Subcutaneous abdominal adipose tissue (tissue), 5 donors: ENCODE data around the gene KIAA1958.
"Not testable (repeated sequence)": the region's sequence is repeated elsewhere in the genome, so short reads cannot be mapped to it uniquely, and the experiment has no call there.

Experiments
- H3K27ac ChIP-seq: one replicate; pipeline ENCODE4 v1.7.0; 2013; ENCODE audit warnings: low read depth, mild to moderate bottlenecking, inconsistent platforms, low read length, moderate library complexity
- H3K27me3 ChIP-seq, 5 donors: one replicate each; pipeline ENCODE4 v1.7.0; 2013; ENCODE audit warnings: low read length in 5 of 5, inconsistent platforms in 1 of 5; ENCODE audit not compliant: control insufficient read depth in 5 of 5, insufficient read depth in 4 of 5
- H3K36me3 ChIP-seq, 5 donors: one replicate each; pipeline ENCODE4 v1.7.0; 2013; ENCODE audit warnings: low read length in 5 of 5; ENCODE audit not compliant: control insufficient read depth in 5 of 5, insufficient read depth in 5 of 5
- H3K4me1 ChIP-seq, 5 donors: one replicate each; pipeline ENCODE4 v1.7.0; 2013; ENCODE audit warnings: low read length in 5 of 5, mild to moderate bottlenecking in 3 of 5, moderate library complexity in 1 of 5; ENCODE audit not compliant: control insufficient read depth in 5 of 5, insufficient read depth in 5 of 5
- H3K4me3 ChIP-seq, 5 donors: one replicate each; pipeline ENCODE4 v1.7.0; 2013; ENCODE audit warnings: low read length in 5 of 5, low read depth in 1 of 5
- H3K9ac ChIP-seq, 5 donors: one replicate each; pipeline ENCODE4 v1.7.0; 2013; ENCODE audit warnings: low read length in 5 of 5, mild to moderate bottlenecking in 4 of 5, moderate library complexity in 3 of 5
- H3K9me3 ChIP-seq, 5 donors: one replicate each; pipeline ENCODE4 v1.7.0; 2013; ENCODE audit warnings: low read length in 5 of 5; ENCODE audit not compliant: control insufficient read depth in 5 of 5
- donor health status: healthy.
- donor health status: healthy.
- donor health status: healthy.
- donor health status: healthy.
- donor health status: healthy.

The KIAA1958 gene

GRCh38 chr9:112581469-112582176 is 95.0 kb downstream of the KIAA1958 start:
- Histone ChIP-seq H3K4me1 (peaks cover 0 to 6% (median 0%) of the 10 kb centered on the region in 5 donors), H3K27ac (no peak overlapping the region), H3K36me3 (no peaks in the 10 kb centered on the region), H3K4me3 (no peak overlapping the region), H3K9ac (no peak overlapping the region), H3K27me3 (no peaks in the 10 kb centered on the region), H3K9me3 (no peaks in the 10 kb centered on the region)

DNA sequence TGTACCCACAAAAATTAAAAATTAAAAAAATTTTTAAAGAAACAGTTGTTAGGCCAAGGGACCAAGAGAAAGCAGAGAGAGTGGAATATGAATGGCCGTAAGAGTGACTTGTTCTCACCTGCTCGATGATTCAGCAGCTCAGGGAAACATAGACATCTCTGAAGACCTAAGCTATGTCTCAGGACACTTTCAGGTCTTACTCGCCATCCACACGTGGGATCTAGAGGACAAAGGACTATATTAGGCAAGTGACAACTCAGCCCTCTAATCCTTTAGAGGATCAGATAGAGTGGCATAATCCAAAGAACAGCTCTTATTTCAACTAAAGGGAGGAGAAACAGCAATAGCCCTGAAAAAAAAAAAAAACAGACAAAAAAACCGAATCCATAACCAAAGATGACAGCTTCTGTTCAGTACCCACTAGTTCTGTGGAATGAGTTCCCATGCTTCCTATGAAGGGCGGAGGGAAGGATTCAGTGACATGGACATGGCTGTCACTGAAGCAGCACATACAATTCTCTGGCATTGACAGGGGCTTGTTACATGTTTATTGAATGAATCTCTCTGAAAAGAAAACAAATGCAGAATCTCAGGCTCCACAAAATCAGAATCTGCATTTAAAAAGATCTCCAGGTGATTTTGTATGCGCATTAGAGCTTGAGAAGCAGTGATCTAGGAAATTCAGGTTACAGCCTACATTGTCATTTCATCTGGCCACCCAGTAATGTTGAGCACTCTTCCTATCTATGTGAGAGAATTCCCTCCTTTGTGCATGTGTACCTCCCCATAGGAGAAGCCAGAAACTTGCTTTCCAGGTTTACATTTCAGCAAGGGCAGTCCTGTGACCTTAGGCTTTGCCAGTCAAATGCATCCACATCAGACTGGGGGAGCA is 96.0 kb downstream of the KIAA1958 start:
- Histone ChIP-seq H3K9ac (no peak overlapping the region), H3K27ac (no peak overlapping the region), H3K36me3 (no peaks in the 10 kb centered on the region), H3K9me3 (no peaks in the 10 kb centered on the region), H3K27me3 (no peaks in the 10 kb centered on the region), H3K4me1 (peaks cover 0 to 6% (median 0%) of the 10 kb centered on the region in 5 donors), H3K4me3 (no peak overlapping the region)

GRCh38 chr9:112586599-112587155 is 100.0 kb downstream of the KIAA1958 start:
- H3K4me1 ChIP-seq: peaks cover 0 to 6% (median 0%) of the 10 kb centered on the region in 5 donors
- no peaks in the 10 kb centered on the region for H3K36me3 ChIP-seq
- H3K27ac ChIP-seq: no peak overlapping the region
- no peaks in the 10 kb centered on the region for H3K27me3 ChIP-seq
- no peaks in the 10 kb centered on the region for H3K9me3 ChIP-seq
- H3K9ac ChIP-seq: no peak overlapping the region
- no peak overlapping the region for H3K4me3 ChIP-seq

GRCh38 chr9:112591875-112592274 is 105.2 kb downstream of the KIAA1958 start:
- not testable (repeated sequence) for H3K9ac ChIP-seq, H3K4me3 ChIP-seq, H3K27ac ChIP-seq, H3K27me3 ChIP-seq, H3K36me3 ChIP-seq, H3K9me3 ChIP-seq, H3K4me1 ChIP-seq

GRCh38 chr9:112599732-112600131 is 113.1 kb downstream of the KIAA1958 start:
- Histone ChIP-seq H3K27me3 (no peaks in the 10 kb centered on the region), H3K4me3 (no peak overlapping the region), H3K4me1 (no peaks in the 10 kb centered on the region), H3K36me3 (no peaks in the 10 kb centered on the region), H3K9ac (no peak overlapping the region), H3K27ac (no peak overlapping the region), H3K9me3 (no peaks in the 10 kb centered on the region)

DNA sequence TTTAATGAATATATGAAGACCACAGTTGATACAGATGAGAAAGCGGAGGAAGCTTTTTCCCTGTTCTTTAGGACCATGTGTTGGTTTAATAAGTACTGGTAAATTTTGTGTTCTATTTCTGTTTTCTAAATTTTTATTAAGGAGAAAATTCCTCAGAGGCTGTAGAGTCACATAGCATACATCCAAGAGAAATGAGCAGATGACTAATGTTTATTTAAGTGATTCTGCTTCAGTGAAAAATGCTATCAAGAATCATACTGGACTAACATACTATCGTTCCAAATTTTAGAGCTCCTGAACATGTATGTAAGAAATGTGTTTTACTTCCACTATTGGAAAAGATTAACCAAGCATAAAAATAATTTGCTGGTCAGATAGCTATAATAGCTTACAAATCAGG is 115.0 kb downstream of the KIAA1958 start:
- no peak overlapping the region for H3K4me3 ChIP-seq
- no peaks in the 10 kb centered on the region for H3K9me3 ChIP-seq
- no peaks in the 10 kb centered on the region for H3K4me1 ChIP-seq
- H3K9ac ChIP-seq: no peak overlapping the region
- H3K36me3 ChIP-seq: no peaks in the 10 kb centered on the region
- no peaks in the 10 kb centered on the region for H3K27me3 ChIP-seq
- no peak overlapping the region for H3K27ac ChIP-seq

GRCh38 chr9:112604790-112605189 is 118.2 kb downstream of the KIAA1958 start:
- H3K9me3 ChIP-seq: no peaks in the 10 kb centered on the region
- no peak overlapping the region for H3K4me3 ChIP-seq
- no peaks in the 10 kb centered on the region for H3K36me3 ChIP-seq
- no peak overlapping the region for H3K9ac ChIP-seq
- H3K4me1 ChIP-seq: no peaks in the 10 kb centered on the region
- H3K27me3 ChIP-seq: no peaks in the 10 kb centered on the region
- H3K27ac ChIP-seq: no peak overlapping the region

DNA sequence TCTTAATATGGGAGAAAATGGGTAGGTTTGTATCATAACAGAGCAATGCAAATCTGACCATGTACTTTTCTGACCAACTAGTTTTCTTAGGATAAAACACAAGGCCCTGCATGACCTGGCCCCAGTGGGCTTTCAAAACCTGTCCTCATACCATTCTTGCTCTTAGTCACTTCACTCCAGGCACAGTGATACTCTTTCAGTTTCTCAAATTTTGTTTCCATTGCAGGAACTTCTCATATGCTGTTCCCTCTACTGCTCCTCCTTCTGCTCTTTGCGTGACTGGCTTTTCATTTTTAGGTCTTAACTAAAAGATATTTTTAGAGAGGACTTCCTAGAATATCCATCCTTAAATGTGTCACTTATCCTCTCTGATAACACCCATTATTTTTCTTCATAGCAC is 118.9 kb downstream of the KIAA1958 start:
- H3K4me3 ChIP-seq: no peak overlapping the region
- H3K9me3 ChIP-seq: no peaks in the 10 kb centered on the region
- no peaks in the 10 kb centered on the region for H3K36me3 ChIP-seq
- H3K4me1 ChIP-seq: no peaks in the 10 kb centered on the region
- no peak overlapping the region for H3K9ac ChIP-seq
- H3K27me3 ChIP-seq: no peaks in the 10 kb centered on the region
- H3K27ac ChIP-seq: no peak overlapping the region

DNA sequence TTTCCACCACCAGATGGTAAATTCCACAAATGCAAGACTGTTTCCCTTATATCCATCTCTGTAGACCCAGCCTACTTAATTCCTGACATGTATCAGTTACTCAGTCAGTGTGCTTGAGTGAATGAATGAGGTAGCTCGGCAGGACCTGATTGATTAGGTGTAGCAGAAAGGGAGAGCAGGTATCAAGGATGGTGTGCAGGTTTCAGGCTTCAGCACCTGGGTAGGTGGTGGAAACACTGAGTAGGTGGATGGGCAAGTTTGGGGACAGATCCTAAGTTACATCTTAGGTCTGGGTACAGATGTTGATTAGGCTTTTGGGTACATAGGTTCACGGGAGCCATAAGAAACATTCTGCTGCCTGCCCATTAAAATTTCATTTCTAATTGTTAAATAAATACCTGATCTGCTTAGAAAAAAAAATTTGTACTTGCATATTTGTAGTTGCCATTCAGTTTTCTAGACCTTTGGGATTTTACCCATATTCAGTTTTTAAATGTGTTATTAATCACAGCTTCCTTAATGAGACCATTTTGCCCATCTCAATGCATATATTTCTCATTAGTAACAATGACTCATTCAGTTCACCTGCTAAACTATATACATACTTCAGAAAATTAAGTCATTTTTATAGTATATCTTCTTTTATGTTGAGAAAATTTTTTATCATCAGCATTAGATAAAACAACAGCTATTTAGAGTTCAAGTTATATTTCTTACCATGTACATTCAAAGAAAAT is 119.5 kb downstream of the KIAA1958 start:
- Histone ChIP-seq H3K36me3 (no peaks in the 10 kb centered on the region), H3K4me3 (no peak overlapping the region), H3K9ac (no peak overlapping the region), H3K9me3 (no peaks in the 10 kb centered on the region), H3K4me1 (no peaks in the 10 kb centered on the region), H3K27ac (no peak overlapping the region), H3K27me3 (no peaks in the 10 kb centered on the region)
